Stimulated activated CD8-positive, alpha-beta memory T cell treated with anti-CD3 and anti-CD28 coated beads, Interleukin-7, amount 100 ng/mL, for 1 hour (primary cell): Measurements from ENCODE around the gene HCRT.
"Not testable (repeated sequence)": the region's sequence is repeated elsewhere in the genome, so short reads cannot be mapped to it uniquely, and the experiment has no call there.

Experiments used
- DNase-seq, 2 donors: peaks; one replicate each; pipeline ENCODE4 v3.0.0-alpha.2; 2020; ENCODE audit warnings: low read depth in 2 of 2

Gene HCRT

GRCh38 chr17:42197564-42198156 lies 12.4 kb upstream of the HCRT start:
- DNase-seq = no peak

DNA sequence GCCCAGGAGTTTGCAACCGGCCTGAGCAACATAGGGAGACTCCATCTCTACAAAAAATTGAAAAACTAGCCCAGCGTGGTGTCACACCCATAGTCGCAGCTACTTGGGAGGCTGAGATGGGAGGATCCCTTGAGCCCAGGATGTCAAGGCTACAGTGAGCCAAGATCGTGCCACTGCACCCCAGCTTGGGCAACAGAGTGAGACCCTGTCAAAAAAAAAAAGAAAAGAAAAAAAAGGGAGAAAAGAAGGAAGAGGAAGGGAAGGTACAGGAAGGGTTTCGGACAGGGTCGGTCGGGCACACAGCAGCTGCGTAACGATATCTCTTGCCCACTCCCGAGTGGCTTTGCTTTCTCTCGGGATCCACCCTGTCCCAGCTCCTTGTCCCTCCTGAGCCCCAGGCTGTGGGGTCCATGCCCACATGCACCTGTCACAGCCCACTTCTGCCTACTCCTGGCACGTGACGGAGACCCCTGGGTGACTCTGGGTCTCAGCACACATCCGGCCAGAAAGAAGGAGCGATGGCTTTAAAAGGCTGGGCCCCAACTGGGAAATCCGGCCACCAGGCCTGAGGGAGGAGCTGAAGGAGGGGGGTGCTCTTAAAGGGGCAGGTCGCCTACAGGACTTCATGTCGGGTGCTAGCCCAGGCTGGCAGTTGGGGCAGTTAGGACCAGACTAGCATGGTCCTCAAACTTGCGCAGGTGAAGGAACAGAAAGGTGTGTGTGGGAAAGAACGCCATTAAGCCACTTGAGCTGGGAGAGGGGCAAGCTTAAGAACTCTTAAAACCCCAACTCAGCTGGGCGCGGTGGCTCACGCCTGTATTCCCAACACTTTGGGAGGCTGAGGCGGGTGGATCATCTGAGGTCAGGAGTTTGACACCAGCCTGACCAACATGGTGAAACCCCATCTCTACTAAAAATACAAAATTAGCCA lies 9.0 kb upstream of the HCRT start, which contains the start of gene GHDC:
Gene GHDC (minus strand): TSS at position 526 of the 931 bp plus-strand sequence. CDS start 913 bp downstream, outside the sequence.
- peak; percentile 54 to 61 for DNase-seq

DNA sequence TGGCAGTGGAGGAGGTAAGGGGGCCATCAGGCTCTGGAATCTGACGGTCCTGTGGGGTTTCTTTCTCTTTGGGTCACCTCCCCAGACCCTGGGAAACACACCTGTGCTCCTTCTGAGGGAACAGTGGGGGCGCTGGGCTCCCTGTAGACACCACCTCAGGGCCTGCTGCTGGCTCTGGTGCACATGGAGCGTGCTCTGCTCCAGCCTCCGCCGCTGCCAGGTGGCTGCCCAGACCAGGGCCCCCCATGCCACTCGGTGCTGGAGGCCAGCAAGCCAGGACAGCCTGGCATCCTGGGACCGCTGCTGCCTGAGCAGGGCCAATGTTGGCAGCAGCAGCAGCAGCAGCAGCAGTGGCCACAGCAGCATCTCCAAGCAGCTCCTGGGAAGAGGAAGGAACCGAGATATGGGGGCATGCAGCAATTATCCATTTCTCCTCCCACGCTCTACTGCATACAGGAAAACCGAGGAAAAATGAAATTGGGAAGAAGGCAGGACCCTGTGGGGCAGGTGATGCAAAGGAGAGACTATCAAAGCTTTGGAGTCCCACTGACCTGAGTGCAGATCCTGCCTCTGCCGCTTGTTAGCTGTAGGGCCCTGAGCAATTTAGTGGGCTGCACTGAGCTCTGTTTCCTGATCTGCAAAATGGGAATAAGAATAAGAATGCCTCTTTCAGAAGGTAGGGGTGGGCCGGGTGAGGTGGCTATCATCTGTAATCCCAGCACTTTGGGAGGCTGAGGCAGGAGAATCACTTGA lies 8.1 kb upstream of the HCRT start:
- no peak for DNase-seq

DNA sequence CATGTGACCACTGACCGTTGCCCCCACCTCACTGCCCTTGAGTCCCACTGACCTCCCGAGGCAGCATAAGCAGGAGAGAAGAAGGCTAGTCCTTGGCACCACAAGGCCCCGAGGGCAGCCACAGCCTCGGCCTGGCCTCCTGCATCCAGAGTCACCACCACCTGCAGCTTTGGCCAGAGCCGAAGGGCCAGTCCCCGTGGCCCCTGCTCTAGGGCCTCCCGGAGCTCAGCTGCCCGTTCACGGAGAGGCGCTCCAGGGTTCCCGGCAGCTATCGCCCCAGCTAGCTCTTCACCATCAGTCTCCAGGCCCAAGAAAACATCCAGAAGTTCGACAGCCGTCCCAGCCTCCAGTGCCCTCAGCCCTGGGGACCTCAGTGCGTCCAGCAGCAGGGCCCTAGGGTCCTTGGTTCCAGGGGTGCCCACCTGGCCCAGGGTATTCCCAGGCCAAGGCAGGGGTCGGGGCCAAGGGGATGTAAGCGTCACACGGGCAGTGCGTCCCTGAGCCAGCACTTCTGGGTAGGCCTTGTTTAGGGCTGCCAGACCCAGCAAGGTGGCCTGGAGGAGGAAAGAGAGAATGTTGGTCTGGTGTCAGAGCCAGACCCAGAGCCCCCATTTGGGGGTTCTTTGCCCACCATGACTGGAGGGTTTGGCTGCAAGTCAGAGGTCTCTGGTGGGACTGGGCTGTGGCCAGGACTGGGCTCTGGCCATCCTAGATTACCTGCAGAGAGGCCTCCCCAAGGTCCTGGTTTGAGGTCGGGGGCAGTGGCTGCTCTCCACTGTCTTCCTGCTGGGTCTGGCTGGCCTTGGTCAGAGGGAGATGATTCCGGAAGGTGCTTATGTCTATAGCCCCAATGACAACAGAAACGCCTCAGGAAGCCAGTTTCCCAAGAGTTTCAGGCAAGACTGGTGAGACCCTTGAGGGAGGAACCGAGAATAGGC lies 7.2 kb upstream of the HCRT start:
- DNase-seq = no peak

DNA sequence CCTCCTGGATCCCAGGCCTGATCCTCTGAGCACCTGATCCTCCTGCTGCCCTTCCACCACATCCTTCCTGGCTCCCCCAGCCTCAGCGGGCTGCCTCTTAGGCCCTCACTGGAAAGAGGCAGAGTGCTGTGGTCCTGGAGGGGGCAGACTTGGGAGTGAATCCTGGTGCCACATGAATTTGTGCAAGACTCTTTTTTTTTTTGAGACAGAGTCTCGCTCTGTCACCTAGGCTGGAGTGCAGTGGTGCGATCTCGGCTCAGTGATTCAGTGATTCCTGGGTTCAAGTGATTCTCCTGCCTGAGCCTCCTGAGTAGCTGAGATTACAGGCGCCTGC lies 6.0 kb upstream of the HCRT start:
- no peak for DNase-seq

DNA sequence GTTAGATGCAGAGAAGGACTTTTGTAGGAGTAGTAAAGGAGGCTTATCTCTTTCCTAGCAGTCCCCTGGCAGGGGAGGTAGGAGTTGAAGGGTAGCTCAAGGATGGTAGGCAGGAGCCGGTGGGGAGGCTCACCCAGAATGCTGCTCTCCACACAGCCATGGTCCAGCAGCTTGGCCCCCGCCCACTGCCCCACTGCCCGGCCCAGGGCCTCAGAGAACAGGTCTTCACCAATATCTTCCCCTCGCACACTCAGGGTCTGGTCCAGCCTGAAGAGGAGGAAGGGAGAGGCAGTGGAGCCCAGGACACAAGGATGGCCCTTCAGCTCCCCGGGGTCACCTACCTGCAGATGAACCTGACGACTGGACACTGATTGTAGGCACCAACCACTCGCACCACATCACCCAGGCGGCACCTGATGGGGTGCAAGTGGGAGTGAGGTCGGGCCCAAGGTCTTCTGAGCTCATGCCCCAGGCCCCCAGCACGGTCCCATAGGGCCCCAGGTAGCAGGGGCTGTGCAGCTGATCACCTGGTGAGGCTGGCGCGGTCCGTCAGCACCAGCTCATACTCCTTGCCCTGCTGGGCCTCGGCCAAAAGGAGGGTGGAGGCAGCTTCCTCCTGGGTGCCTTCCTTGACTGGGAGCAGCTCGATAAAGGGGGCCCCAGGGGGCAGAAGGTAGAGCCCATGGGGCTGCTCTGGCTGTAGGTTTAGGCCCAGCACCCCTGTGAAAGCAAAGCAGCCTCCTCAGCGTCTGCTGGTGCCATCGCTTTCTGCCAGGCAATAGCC lies 5.4 kb upstream of the HCRT start:
- no peak for DNase-seq

DNA sequence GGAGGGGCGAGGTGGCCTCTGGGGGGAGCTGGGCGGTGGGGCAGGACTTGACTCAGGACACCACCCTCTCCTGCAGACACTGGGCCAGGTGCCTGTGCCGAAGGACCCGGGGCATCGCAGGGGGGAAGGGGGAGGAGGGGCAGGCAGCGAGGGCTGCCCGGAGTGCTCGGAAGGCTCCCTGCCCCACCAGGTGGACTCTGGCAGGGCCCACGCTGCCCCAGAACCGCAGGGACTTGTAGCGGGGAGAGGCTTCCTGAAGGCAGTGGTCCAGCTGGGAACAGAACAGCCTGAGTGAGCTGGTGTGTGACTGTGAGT lies 4.4 kb upstream of the HCRT start:
- no peak for DNase-seq

DNA sequence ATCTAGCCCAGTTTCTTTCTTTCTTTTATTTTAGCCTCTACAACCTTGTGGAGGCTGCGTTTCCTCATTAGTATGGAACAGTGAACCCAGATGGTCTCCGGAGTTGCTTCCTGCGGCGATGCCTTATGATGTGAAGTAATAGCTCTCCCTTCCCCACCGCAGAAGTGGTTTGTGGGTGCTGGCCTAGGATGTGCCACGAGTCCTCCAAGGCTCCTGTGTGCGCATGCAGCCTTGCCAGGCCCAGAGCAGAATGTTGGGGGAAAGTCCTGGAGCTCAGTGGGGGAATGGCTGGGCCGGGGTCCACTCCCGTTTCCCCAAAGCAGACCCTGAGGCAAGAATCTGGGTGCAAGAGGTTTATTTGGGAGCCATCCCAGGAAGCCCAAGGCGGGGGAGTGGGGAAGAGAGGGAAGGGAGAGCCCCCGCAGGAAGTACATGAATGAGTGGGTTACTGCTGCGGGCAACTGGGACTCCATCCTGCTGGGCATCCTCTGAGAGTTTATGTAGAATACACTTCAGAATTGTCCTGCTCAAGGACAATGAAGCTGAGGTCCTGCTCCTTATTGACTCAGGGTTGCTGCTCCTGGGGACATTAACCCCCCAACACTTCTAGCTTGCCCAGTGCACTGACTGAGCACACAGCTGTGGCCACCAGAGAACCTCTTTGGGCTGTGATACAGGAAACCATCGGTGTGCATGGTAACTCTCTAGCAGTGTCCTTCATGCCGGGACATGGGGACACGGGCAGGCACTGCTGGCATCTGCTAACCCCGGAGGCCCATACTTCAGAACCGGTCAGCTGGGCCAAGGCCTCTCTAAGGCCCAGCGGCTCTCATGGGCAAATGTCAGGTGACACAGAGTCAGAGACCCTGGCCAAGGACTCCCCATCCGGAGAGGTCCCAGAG lies 3.7 kb upstream of the HCRT start:
- no peak for DNase-seq

DNA sequence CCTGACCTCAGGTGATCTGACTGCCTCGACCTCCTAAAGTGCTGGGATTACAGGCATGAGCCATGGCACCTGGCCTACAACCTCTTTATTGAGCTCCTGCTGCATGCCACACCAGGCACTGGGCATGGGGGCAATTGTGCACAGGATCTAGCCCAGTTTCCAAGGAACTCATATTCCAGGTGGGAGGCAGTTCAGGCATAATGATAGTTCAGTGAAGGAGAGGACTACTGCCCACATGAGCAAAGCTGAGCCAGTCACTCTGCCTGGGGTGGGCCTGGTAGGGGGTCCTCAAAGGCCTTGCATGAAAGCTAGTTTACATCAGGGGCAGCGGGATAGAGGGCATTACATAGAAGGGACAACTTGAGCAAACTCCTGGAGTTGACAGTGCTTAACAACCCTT lies 2.6 kb upstream of the HCRT start:
- DNase-seq = no peak

DNA sequence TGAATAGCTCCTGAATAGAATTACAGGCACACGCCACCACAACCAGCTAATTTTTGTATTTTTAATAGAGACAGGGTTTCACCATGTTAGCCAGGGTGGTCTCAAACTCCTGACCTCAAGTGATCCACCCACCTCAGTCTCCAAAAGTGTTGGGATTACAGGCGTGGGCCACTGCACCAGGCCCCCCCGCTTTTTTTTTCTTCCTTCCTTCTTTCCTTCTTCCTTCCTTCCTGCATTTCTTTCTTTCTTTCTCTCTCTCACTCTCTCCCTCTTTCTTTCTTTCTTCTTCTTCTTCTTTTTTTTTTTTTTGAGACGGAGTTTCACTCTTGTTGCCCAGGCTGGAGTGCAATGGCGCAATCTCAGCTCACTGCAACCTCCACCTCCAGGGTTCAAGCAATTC lies 939 bp upstream of the HCRT start:
- not testable (repeated sequence) for DNase-seq

GRCh38 chr17:42185621-42185930 lies 324 bp upstream of the HCRT start:
- no peak for DNase-seq

GRCh38 chr17:42183741-42184711 lies 1.2 kb downstream of the HCRT start:
- peak; percentile 45 to 52 for DNase-seq

DNA sequence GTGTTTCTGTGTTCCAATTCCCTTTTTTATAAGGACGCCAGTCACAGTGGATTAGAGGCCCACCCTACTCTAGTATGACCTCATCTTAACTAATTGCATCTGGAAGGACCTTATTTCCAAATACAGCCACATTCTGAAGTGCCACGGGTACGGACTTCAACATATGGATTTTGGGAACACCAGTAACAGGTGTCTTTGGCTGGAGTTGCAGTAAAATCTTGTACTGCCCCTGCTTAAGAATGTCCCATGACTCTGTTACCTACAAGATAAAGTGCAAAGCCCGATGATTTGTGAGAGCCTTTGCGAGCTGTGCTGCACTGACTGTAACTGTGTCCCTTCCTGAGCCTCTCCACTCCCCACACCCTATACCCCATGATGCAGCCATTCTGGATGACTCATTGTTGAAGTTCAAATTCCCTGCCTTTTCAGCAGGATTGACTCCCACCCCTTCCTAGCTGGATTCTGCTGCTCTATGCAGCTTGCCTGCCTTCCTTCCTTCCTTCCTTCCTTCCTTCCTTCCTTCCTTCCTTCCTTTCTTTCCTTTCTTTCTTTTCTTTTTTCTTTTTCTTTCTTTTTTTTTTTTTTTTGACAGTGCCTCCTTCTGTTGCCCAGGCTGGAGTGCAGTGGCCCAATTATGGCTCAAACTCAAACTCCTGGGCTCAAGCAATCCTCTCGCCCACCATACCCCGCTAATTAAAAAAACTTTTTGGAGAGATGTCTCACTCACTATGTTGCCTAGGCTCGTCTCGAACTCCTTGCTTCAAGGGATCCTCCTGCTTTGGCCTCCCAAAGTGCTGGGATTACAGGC lies 2.1 kb downstream of the HCRT start:
- no peak for DNase-seq

DNA sequence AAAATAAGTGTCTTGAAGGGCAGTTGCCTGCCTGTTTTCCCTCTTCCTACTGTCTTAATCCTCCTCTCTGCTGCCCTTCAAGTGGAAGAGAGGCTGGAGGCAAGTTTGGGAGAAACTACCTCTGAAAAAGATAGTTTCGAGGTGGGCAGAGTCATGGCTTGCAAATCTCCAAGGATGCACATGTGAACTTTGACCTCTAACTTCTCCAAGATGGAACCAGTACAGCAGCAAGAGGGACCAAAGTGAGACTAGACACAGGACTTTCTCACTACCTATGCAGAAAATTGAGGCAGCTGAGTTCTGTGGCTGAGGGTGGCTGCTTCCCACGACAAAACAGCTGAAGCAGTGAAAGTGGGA lies 3.4 kb downstream of the HCRT start:
- no peak for DNase-seq

- DNase-seq = peak; percentile 53 to 66
Observed at GRCh38 chr17:42180922-42181850, 4.1 kb downstream of the HCRT start, which contains the start of gene KCNH4. KCNH4 (minus strand) TSS chr17:42181142; CDS start chr17:42180945, 197 bp downstream.

DNA sequence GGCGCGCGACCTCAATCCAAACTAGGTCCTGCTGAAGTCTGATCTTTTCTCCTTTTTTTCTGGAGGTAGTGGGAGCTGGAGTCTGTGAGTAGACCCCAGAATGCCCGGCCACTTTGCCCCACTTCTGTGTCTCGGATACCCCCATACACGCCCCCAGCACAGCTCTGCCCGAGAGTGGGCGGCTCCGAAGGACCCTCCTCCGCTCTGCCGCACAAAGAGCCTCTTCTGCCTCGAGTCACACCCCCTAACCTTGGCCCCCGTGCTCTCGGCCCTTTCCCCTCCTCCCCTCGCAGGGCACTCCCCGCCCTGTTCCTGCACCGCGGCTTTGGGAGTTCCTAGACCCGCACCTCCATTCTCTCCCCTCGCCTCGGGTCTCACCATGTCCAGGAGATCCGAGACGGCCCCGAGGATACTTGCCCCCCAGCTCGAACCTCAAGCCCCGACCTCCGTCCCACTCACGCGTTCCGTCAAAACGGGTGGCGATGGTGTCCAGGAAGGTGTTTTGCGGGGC lies 4.8 kb downstream of the HCRT start:
- no peak for DNase-seq
